ENCODE results near the gene NINL. TPM values are rescaled to one million over a fixed set of nuclear protein-coding genes. Genes with fewer than 3 reads are reported as not detected.

The NINL gene
- total and polyA plus RNA-seq, 4 donors = 13.1 to 50.6 (median 31.2) TPM

DNA sequence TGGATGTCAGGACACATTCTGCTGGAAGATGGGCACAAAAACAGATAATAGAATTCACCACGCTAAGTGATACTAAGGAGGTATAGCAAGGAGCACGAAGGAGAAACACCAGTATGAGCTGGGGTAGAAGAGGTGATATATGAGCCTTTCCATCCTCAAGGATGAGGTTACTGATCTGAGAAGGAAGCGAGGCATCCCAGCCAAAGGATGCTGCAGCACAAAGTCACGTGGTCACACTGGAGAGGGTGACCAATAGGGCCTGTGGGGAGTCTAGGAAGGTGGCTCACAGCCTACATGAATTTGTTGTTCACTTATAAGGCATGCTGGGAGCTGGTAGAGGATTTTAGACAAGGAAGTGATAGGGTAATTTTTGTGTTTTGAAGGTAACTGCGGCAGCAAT, 176.4 kb downstream of the NINL start:
- Histone ChIP-seq H3K4me1 (ENCODE audit: control insufficient read depth, insufficient read depth, low read length) (peaks cover 6% of the 10 kb centered on the region), H3K27me3 (ENCODE audit: control insufficient read depth, insufficient read depth, low read length) (no peaks in the 10 kb centered on the region), H3K36me3 (ENCODE audit: control insufficient read depth, insufficient read depth, low read length) (no peaks in the 10 kb centered on the region), H3K27ac (ENCODE audit: low read depth, low read length) (no peak overlapping the region), H3K9me3 (ENCODE audit: control insufficient read depth, insufficient read depth, low read length) (no peaks in the 10 kb centered on the region), H3K4me3 (ENCODE audit: low read depth, low read length) (no peak overlapping the region)
- DNase-seq (ENCODE audit: low read depth in 4 of 6, low spot score in 6 of 6) = no peak
- 88% methylated on average over 5 of the region's 5 CpGs for WGBS (ENCODE audit: insufficient coverage)

DNA sequence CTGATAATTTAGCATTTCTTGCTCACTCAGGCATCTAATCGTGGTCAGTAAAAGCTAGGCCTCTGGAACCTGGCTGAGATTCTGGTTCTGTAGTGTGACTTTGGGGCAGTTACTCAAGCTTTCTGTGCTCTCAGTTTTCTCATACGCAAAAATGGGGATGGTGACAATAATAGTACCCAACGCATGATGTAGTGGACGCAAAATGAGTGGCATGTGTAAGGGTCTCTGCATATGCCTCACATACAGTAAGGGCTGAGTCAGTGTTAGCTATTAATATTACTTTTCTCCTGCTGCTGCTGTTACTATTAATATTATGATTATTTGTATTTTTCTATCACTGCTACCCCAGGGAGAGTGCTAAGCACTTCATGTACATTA, 177.2 kb downstream of the NINL start:
- peak overlapping the region; percentile 74 for H3K4me3 ChIP-seq (ENCODE audit: low read depth, low read length)
- H3K4me1 ChIP-seq (ENCODE audit: control insufficient read depth, insufficient read depth, low read length) = peaks cover 6% of the 10 kb centered on the region
- no peaks in the 10 kb centered on the region for H3K36me3 ChIP-seq (ENCODE audit: control insufficient read depth, insufficient read depth, low read length)
- no peak for DNase-seq (ENCODE audit: low read depth in 4 of 6, low spot score in 6 of 6)
- no peaks in the 10 kb centered on the region for H3K9me3 ChIP-seq (ENCODE audit: control insufficient read depth, insufficient read depth, low read length)
- WGBS (ENCODE audit: insufficient coverage) = 0% methylated on average over 1 of the region's 4 CpGs
- H3K27ac ChIP-seq (ENCODE audit: low read depth, low read length) = no peak overlapping the region
- no peaks in the 10 kb centered on the region for H3K27me3 ChIP-seq (ENCODE audit: control insufficient read depth, insufficient read depth, low read length)

DNA sequence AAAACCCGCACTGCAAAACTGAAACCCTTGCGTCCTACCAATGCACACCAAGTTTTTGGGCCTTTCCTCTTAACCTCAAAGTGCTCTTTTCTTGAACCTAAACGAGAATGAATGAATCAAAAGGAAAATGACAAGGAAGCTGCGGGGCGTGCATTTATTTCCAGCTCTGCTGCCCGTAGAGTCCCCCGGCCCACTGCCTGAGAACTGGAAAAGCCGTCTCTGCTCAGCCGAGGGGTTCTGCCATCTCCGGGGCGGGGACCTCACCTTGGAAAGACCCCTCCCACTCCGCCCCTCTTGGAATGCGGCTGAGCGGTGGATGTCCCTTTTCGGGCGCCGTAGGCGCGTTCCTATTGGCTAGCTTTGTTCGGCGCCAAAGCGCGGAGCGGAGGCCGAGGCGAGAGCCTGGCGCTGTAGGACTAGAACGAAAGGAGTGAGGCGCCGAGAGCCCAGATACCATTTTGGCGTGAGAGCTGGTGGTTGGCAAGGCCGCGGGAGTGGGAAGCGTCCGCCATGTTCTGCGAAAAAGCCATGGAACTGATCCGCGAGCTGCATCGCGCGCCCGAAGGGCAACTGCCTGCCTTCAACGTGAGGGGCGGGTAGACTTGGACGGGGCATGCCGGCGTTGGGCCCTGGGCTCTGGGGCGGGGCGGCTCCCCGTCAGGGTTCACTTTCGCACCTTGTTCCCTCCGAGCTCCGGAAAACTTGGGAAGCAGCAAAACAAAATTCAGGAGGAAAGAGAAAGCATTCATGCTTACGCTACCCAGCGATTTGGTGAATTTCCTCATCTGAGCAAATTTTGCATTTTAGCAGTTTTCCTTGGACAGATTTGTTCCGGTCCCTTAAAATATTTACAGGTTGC, 177.8 kb downstream of the NINL start, which contains the start of gene GINS1:
TSS of gene GINS1 (plus strand) at position 363 of the 859 bp plus-strand sequence. CDS start at position 511, 148 bp downstream.
- Histone ChIP-seq H3K4me3 (ENCODE audit: low read depth, low read length) (peak within 1 kb of the TSS; percentile 74), H3K27ac (ENCODE audit: low read depth, low read length) (peak within 1 kb of the TSS; percentile 6), H3K36me3 (ENCODE audit: control insufficient read depth, insufficient read depth, low read length) (no peaks in the 10 kb centered on the region), H3K27me3 (ENCODE audit: control insufficient read depth, insufficient read depth, low read length) (no peaks in the 10 kb centered on the region), H3K4me1 (ENCODE audit: control insufficient read depth, insufficient read depth, low read length) (peaks cover 6% of the 10 kb centered on the region), H3K9me3 (ENCODE audit: control insufficient read depth, insufficient read depth, low read length) (no peaks in the 10 kb centered on the region)
- under 1% methylated on average over 55 of the region's 56 CpGs for WGBS (ENCODE audit: insufficient coverage)
- peak; percentile 85 to 98 (median 88) for DNase-seq (ENCODE audit: low read depth in 4 of 6, low spot score in 6 of 6)

Small RNA genes within 50 kb of the gene (small RNA-seq; reads per million reads assigned to genes)
- gene RNU6ATAC17P (ENCODE audit: low replicate concordance) = not detected

Other genes with a start within 250 kb of the NINL start
- 10 to 100 TPM; 46.1 to 69.4 TPM for gene ABHD12, start 194.7 kb downstream of the NINL start, total RNA-seq
- gene ABHD12, start 194.7 kb downstream of the NINL start, polyA plus RNA-seq (ENCODE audit: insufficient read length in 2 of 2) = 100 to 1,000 TPM; 104 to 108 TPM
- gene GINS1, start 177.9 kb downstream of the NINL start, total RNA-seq = 10 to 100 TPM in 1 of 2 donors, 1 to 10 TPM in 1; 7.9 to 11.5 TPM
- gene GINS1, start 177.9 kb downstream of the NINL start, polyA plus RNA-seq (ENCODE audit: insufficient read length in 2 of 2) = 10 to 100 TPM; 13.4 to 14.8 TPM
- 1 to 10 TPM; 6.3 to 7.9 TPM for gene NANP, start 38.5 kb upstream of the NINL start, total RNA-seq
- gene NANP, start 38.5 kb upstream of the NINL start, polyA plus RNA-seq (ENCODE audit: insufficient read length in 2 of 2) = 1 to 10 TPM; 3.8 to 4.5 TPM
- gene ZNF337, start 111.3 kb upstream of the NINL start, total RNA-seq = 10 to 100 TPM; 19.2 to 31.7 TPM
- 10 to 100 TPM; 28.4 to 34.6 TPM for gene ZNF337, start 111.3 kb upstream of the NINL start, polyA plus RNA-seq (ENCODE audit: insufficient read length in 2 of 2)

All from spinal cord (tissue), 10 donors.